Gastroesophageal sphincter (tissue), 4 donors: ENCODE data around the gene CDCA5. TPM values are rescaled to one million over a fixed set of nuclear protein-coding genes. Genes with fewer than 3 reads are reported as not detected.

Experiments used
- ATAC-seq: fragments of 150-250 bp; one replicate; pipeline ENCODE4 v1.9.1; 2016; ENCODE audit warnings: mild to moderate bottlenecking, moderate library complexity
- H3K27ac ChIP-seq, 4 donors: fragments of 200-600 bp; sonication (generic) in 3 of 4; 1 replicate in 3 of 4; 2 replicates in 1 of 4; pipeline ENCODE4 v1.5.1; 2016 to 2019
- H3K27me3 ChIP-seq: fragments of 200-600 bp; sonication (generic); one replicate; pipeline ENCODE4 v1.5.1; 2019
- H3K36me3 ChIP-seq, 2 donors: fragments of 200-600 bp; sonication (generic); one replicate each; pipeline ENCODE4 v1.5.1; 2019; ENCODE audit warnings: control low read depth in 1 of 2
- H3K4me1 ChIP-seq, 3 donors: fragments of 200-600 bp; sonication (generic); 1 replicate in 2 of 3; 2 replicates in 1 of 3; pipeline ENCODE4 v1.5.1; 2016 to 2019; ENCODE audit warnings: control low read depth in 2 of 3
- H3K4me3 ChIP-seq, 2 donors: fragments of 200-600 bp; sonication (generic); one replicate each; pipeline ENCODE4 v1.5.1; 2019; ENCODE audit warnings: mild to moderate bottlenecking in 1 of 2, moderate library complexity in 1 of 2
- H3K9me3 ChIP-seq, 3 donors: fragments of 200-600 bp; sonication (generic); one replicate each; pipeline ENCODE4 v1.5.1; 2017 to 2019; ENCODE audit warnings: control low read depth in 2 of 3
- EP300 ChIP-seq: sonication (generic); formaldehyde crosslinking; IDR thresholded peaks from one replicate; pipeline ENCODE4 v1.6.1; 2017; ENCODE audit warnings: antibody characterized with exemption, mild to moderate bottlenecking
- POLR2A ChIP-seq, 2 donors: fragments of 450-650 bp; IDR thresholded peaks; one replicate each; pipeline ENCODE4 v1.6.1; 2017; ENCODE audit warnings: antibody characterized with exemption in 2 of 2, mild to moderate bottlenecking in 2 of 2, moderate library complexity in 1 of 2
- POLR2AphosphoS5 ChIP-seq: sonication (generic); formaldehyde crosslinking; IDR thresholded peaks from one replicate; pipeline ENCODE4 v1.6.1; 2017; ENCODE audit warnings: antibody characterized with exemption
- WGBS, 2 donors: methylation state at CpG; one replicate each; pipeline ENCODE4 v1.1.5; 2018; ENCODE audit warnings: low coverage in 1 of 2; 5-methylcytosine and 5-hydroxymethylcytosine counted together
- total RNA-seq, 4 donors: library from RNA; depleted of rRNA; stranded (reverse); fragments of >200 nt; gene quantifications; one replicate each; pipeline ENCODE4 v1.1.0, GENCODE V29; 2016
- TF ChIP-seq, protein P1 (sequence below), 4 experiments: fragments of 200-600 bp in 2 of 4; fragments of 450-650 bp in 2 of 4; sonication (generic) in 1 of 4; IDR thresholded peaks; one replicate each; pipeline ENCODE4 v1.5.1; 2017 to 2019; ENCODE audit warnings: antibody characterized with exemption in 4 of 4, mild to moderate bottlenecking in 2 of 4, moderate library complexity in 2 of 4

The CDCA5 gene
- total RNA-seq, 4 donors from 2014 or later, result 0.78 to 1.7 (median 0.99) TPM

DNA sequence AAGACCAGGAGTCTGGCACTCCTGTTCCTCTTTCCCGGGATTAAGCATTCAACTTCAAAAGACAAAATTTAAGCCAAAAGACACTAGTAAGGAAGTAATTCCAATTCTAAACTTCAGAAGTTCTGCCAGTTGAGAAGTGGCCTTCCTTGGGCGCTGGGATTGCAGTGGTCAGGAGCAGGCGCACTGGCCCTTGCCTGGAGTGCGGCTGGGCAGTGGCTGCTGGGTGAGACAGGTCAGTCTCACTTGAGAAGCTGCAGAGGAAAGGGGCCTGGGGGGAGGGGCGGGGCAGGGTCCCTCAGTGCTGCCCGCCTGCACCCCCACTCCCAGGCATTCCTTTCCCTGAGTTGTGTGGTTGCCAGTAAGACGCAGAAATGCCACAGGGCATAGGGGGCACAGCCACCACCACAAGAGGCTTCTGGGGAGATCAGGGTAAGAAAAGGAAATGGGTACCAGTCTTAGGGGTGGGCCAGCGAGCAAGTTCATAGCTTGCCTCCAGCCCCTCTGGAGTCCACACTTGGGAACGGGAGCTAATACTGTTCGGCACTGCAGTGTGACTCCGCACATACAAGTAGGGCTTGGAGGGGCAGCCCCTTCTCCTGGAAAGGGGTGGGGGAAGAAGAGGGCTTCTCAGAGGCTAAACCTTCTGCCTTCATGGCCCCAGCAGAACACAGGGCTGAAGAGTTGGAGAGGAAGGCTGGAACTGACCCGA is 43.8 kb upstream of the CDCA5 start:
- Histone ChIP-seq H3K27ac (no peak overlapping the region), H3K27me3 (no peaks in the 10 kb centered on the region), H3K4me1 (peaks cover 0 to 32% (median 6%) of the 10 kb centered on the region in 3 donors), H3K9me3 (no peaks in the 10 kb centered on the region), H3K36me3 (peaks cover 0 to 88% of the 10 kb centered on the region in 2 donors), H3K4me3 (no peak overlapping the region)
- no peak for TF ChIP-seq POLR2A (IDR thresholded peaks at IDR 0.05)
- no peak for TF ChIP-seq POLR2AphosphoS5
- TF ChIP-seq, protein P1, sequence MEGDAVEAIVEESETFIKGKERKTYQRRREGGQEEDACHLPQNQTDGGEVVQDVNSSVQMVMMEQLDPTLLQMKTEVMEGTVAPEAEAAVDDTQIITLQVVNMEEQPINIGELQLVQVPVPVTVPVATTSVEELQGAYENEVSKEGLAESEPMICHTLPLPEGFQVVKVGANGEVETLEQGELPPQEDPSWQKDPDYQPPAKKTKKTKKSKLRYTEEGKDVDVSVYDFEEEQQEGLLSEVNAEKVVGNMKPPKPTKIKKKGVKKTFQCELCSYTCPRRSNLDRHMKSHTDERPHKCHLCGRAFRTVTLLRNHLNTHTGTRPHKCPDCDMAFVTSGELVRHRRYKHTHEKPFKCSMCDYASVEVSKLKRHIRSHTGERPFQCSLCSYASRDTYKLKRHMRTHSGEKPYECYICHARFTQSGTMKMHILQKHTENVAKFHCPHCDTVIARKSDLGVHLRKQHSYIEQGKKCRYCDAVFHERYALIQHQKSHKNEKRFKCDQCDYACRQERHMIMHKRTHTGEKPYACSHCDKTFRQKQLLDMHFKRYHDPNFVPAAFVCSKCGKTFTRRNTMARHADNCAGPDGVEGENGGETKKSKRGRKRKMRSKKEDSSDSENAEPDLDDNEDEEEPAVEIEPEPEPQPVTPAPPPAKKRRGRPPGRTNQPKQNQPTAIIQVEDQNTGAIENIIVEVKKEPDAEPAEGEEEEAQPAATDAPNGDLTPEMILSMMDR (IDR thresholded peaks at IDR 0.05), result no peak
- WGBS, 2 donors, result 56 to 74% methylated on average over 2 to 7 of the region's 12 CpGs
- no peak for ATAC-seq

DNA sequence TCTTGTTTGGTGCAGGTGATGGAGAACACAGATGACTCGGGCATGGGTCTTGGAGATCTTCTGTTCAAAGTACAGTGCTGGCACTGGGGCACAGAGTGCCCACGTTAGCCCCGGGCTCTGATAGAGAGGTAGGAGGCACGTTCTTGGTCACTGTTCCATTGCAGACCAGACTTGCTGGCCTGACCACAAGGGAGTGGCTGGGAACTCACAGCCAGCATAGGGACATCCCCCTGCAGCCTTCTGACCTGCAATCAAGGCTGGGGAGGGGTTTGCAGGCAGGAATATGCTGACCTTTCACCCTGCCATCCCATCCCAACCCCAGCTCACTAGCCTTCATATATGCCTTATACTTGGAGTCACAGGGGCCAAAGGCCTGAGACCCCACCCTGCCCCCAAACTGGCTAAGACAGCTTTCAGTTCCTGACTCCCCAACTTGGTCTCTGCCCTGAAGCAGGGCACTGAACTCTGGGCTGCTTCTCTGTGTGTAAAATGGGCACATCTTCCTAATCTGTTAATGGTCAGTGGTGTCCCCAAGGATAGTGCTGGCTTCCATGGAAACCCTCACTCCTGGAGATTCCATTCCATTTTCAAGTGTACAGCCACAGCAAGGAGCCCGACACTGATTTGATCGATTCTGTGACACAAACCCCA is 42.9 kb upstream of the CDCA5 start:
- Histone ChIP-seq H3K9me3 (no peaks in the 10 kb centered on the region), H3K36me3 (peaks cover 0 to 79% of the 10 kb centered on the region in 2 donors)

DNA sequence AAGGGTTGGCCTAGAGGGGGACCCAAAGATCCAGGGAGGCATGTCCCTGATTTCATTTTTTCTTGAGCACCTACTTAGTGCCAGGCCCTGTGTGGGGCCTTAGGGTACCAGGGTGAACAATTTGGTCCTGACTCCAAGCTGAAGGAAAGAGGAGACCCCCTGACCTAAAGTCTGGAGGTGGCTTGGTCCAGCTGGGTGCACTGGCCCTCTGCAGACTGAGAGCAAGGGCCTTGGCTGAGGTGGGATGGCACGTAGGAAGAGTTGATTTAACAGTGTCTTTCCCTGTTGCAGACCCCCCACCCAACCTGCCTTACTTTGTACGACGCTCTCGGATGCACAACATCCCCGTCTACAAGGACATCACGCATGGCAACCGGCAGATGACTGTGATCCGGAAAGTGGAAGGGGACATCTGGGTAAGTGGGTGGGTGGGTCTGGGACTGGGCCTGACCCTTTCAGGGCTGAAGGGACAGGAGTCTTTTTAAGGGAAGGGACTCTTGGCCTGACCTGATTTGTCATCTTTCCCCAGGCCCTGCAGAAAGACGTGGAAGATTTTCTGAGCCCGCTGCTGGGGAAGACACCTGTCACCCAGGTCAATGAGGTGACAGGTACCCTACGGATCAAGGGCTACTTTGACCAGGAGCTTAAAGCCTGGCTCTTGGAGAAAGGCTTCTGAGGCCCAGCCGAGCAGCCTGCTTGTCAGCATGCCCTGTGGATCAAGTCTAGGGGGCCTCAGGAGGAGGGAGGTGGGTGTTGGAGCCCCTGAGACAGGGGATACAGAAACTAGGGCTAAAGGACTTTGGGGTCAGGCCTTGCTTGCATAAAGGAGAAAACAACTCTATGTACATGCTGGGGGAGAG is 41.6 kb upstream of the CDCA5 start:
- no peak overlapping the region for H3K4me3 ChIP-seq
- 67% methylated on average over 3 of the region's 12 CpGs; no CpG with 5 or more reads in 1 of the 2 donors for WGBS, 2 donors
- H3K4me1 ChIP-seq, result peaks cover 0 to 32% (median 13%) of the 10 kb centered on the region in 3 donors
- H3K36me3 ChIP-seq, result peaks cover 0 to 75% of the 10 kb centered on the region in 2 donors
- no peaks in the 10 kb centered on the region for H3K9me3 ChIP-seq
- H3K27ac ChIP-seq, result no peak overlapping the region
- TF ChIP-seq, protein P1 (IDR thresholded peaks at IDR 0.05), result no peak
- no peak for TF ChIP-seq POLR2AphosphoS5
- TF ChIP-seq EP300, result no peak
- no peak for TF ChIP-seq POLR2A (IDR thresholded peaks at IDR 0.05)
- no peak for ATAC-seq
- H3K27me3 ChIP-seq, result no peaks in the 10 kb centered on the region

More for the DNA sequence above, 42.9 kb upstream of the CDCA5 start:
- Histone ChIP-seq H3K4me1 (peaks cover 0 to 27% (median 6%) of the 10 kb centered on the region in 3 donors), H3K27me3 (no peaks in the 10 kb centered on the region), H3K4me3 (no peak overlapping the region), H3K27ac (no peak overlapping the region)
- no peak for ATAC-seq
- WGBS, 2 donors, result 77 to 93% methylated on average over 2 of the region's 6 CpGs
- TF ChIP-seq EP300 (no peak), POLR2AphosphoS5 (no peak), POLR2A (IDR thresholded peaks at IDR 0.05) (no peak)
- TF ChIP-seq, protein P1 (IDR thresholded peaks at IDR 0.05), result no peak

DNA sequence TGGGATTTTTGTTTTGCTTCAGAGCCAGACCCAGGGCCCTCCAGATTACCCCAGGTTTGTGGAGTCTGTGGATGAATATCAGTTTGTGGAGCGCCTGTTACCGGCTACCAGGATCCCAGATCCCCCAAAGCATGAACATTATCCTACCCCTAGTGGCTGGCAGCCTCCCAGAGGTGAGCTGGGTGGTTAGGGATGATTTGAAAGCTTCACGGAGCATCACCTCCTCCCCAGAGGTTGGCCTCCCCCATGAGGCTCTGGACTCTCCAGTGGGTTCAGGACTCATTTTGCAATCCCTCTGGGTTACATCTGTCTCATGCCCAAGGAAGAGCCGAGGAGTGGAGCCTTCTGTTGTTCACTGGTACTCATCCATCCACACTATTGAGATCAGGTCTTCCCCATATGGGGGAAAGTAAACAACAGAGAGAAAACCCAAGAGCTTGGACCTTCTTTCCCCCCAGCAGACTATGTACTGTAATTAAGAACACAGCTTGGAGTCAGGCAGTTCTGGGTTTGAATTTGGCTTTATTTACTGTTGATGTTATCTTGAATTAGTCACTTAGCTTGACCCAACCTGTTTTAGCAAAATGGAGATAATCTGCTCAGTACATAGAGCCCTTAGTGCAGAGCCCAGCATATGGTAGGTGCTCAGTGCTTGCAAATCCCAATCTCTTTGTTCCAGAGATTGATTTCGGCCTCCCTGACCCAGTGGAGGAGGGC is 40.8 kb upstream of the CDCA5 start:
- Histone ChIP-seq H3K9me3 (no peaks in the 10 kb centered on the region), H3K4me3 (no peak overlapping the region), H3K27ac (no peak overlapping the region), H3K36me3 (peaks cover 0 to 75% of the 10 kb centered on the region in 2 donors), H3K4me1 (peaks cover 0 to 38% (median 14%) of the 10 kb centered on the region in 3 donors), H3K27me3 (no peaks in the 10 kb centered on the region)
- no peak for ATAC-seq
- WGBS, 2 donors, result 83 to 85% methylated on average over 1 to 4 of the region's 5 CpGs
- TF ChIP-seq POLR2AphosphoS5, result no peak
- no peak for TF ChIP-seq POLR2A (IDR thresholded peaks at IDR 0.05)
- no peak for TF ChIP-seq EP300
- TF ChIP-seq, protein P1 (IDR thresholded peaks at IDR 0.05), result no peak
